Measurements from ENCODE around the gene RASA3. TPM values are rescaled to one million over a fixed set of nuclear protein-coding genes. Genes with fewer than 3 reads are reported as not detected.

The RASA3 gene
- polyA plus RNA-seq, 3 donors = 9.0 to 32.6 (median 16.6) TPM

- no peaks in the 10 kb centered on the region for H4K20me1 ChIP-seq (ENCODE audit: insufficient read depth, low read length)
- H3K27me3 Mint-ChIP-seq (ENCODE audit: low read depth in 3 of 3) = peaks cover 2 to 12% (median 4%) of the 10 kb centered on the region in 3 donors
- H3K9me3 Mint-ChIP-seq = peaks cover 28 to 40% (median 37%) of the 10 kb centered on the region in 7 donors
- no peak overlapping the region for H3K4me3 Mint-ChIP-seq
- no peak overlapping the region for H3K9ac ChIP-seq (ENCODE audit: insufficient read depth, low read length, poor library complexity, severe bottlenecking)
- H3K9me3 ChIP-seq (replicated peaks in 1 of 2; ENCODE audit: control insufficient read depth in 1 of 2, insufficient read depth in 1 of 2, low read length in 2 of 2) = peaks cover 15 to 43% of the 10 kb centered on the region in 2 donors
- WGBS (ENCODE audit: insufficient coverage) = 90% methylated on average over 19 of the region's 20 CpGs
- peak overlapping the region in 1 of 7 donors; percentile 74 for H3K27ac Mint-ChIP-seq
- intact Hi-C loops (cut with micrococcal nuclease) = loop anchor here (5.0 to 10.0 kb wide), 3 partner anchors 148 to 273 kb away; no protein-coding TSS in a partner anchor
- TF ChIP-seq CTCF (IDR thresholded peaks at IDR 0.05) = no peak
- no peak overlapping the region for H3K27ac ChIP-seq (ENCODE audit: low read depth in 1 of 2, low read length in 2 of 2)
- no peak overlapping the region for H2AFZ ChIP-seq (ENCODE audit: insufficient read depth, low read depth, low read length, poor library complexity, severe bottlenecking)
- H3K4me1 Mint-ChIP-seq = peaks cover 6% of the 10 kb centered on the region
- no peak overlapping the region for H3K4me2 ChIP-seq (replicated peaks; ENCODE audit: extremely low read depth, low read length, poor library complexity, severe bottlenecking)
- peaks cover 9 to 10% of the 10 kb centered on the region in 2 donors for H3K4me1 ChIP-seq (ENCODE audit: control insufficient read depth in 1 of 2, insufficient read depth in 2 of 2, low read length in 2 of 2)
- no peaks in the 10 kb centered on the region for H3K79me2 ChIP-seq (ENCODE audit: insufficient read depth, low read length)
- no peak for DNase-seq
- H3K27me3 ChIP-seq (ENCODE audit: control insufficient read depth in 2 of 2, insufficient read depth in 2 of 2, low read length in 2 of 2) = peaks cover 0 to 2% of the 10 kb centered on the region in 2 donors
- peaks cover 3 to 10% of the 10 kb centered on the region in 2 donors for H3K36me3 Mint-ChIP-seq
- no peak overlapping the region for H3K4me3 ChIP-seq (replicated peaks in 1 of 3; ENCODE audit: low read depth in 2 of 3, low read length in 3 of 3)
- no peaks in the 10 kb centered on the region for H3K36me3 ChIP-seq (replicated peaks in 1 of 2; ENCODE audit: control insufficient read depth in 1 of 2, insufficient read depth in 2 of 2, low read length in 2 of 2)
These were observed 178.2 kb downstream of the RASA3 start for GRCh38 chr13:113954046-113954835.

GRCh38 chr13:113953561-113953960, 178.9 kb downstream of the RASA3 start:
- TF ChIP-seq CTCF (IDR thresholded peaks at IDR 0.05) = no peak
- peaks cover 2 to 12% (median 4%) of the 10 kb centered on the region in 3 donors for H3K27me3 Mint-ChIP-seq (ENCODE audit: low read depth in 3 of 3)
- H3K27ac Mint-ChIP-seq = no peak overlapping the region
- peaks cover 8 to 36% of the 10 kb centered on the region in 2 donors for H3K9me3 ChIP-seq (replicated peaks in 1 of 2; ENCODE audit: control insufficient read depth in 1 of 2, insufficient read depth in 1 of 2, low read length in 2 of 2)
- no peak overlapping the region for H3K4me3 Mint-ChIP-seq
- no peak for DNase-seq
- no peaks in the 10 kb centered on the region for H4K20me1 ChIP-seq (ENCODE audit: insufficient read depth, low read length)
- no peaks in the 10 kb centered on the region for H3K79me2 ChIP-seq (ENCODE audit: insufficient read depth, low read length)
- H3K4me3 ChIP-seq (replicated peaks in 1 of 3; ENCODE audit: low read depth in 2 of 3, low read length in 3 of 3) = no peak overlapping the region
- H3K4me1 ChIP-seq (ENCODE audit: control insufficient read depth in 1 of 2, insufficient read depth in 2 of 2, low read length in 2 of 2) = peaks cover 9 to 10% of the 10 kb centered on the region in 2 donors
- no peak overlapping the region for H3K4me2 ChIP-seq (replicated peaks; ENCODE audit: extremely low read depth, low read length, poor library complexity, severe bottlenecking)
- no peak overlapping the region for H3K27ac ChIP-seq (ENCODE audit: low read depth in 1 of 2, low read length in 2 of 2)
- peaks cover 0 to 2% of the 10 kb centered on the region in 2 donors for H3K27me3 ChIP-seq (ENCODE audit: control insufficient read depth in 2 of 2, insufficient read depth in 2 of 2, low read length in 2 of 2)
- H3K4me1 Mint-ChIP-seq = peaks cover 6% of the 10 kb centered on the region
- H2AFZ ChIP-seq (ENCODE audit: insufficient read depth, low read depth, low read length, poor library complexity, severe bottlenecking) = no peak overlapping the region
- 93% methylated on average over 16 of the region's 16 CpGs for WGBS (ENCODE audit: insufficient coverage)
- H3K9me3 Mint-ChIP-seq = peaks cover 21 to 34% (median 30%) of the 10 kb centered on the region in 7 donors
- intact Hi-C loops (cut with micrococcal nuclease) = loop anchor here (5.0 to 10.0 kb wide), 3 partner anchors 149 to 274 kb away; no protein-coding TSS in a partner anchor
- peaks cover 3 to 10% of the 10 kb centered on the region in 2 donors for H3K36me3 Mint-ChIP-seq
- no peak overlapping the region for H3K9ac ChIP-seq (ENCODE audit: insufficient read depth, low read length, poor library complexity, severe bottlenecking)
- no peaks in the 10 kb centered on the region for H3K36me3 ChIP-seq (replicated peaks in 1 of 2; ENCODE audit: control insufficient read depth in 1 of 2, insufficient read depth in 2 of 2, low read length in 2 of 2)
